22Rv1 (cell line): Measurements from ENCODE around the gene IGF1.

Experiments used
- CTCF ChIP-seq: fragments of 450-650 bp; IDR thresholded peaks from 2 replicates; pipeline ENCODE4 v1.5.1; 2017; ENCODE audit warnings: mild to moderate bottlenecking
- ZFX ChIP-seq: fragments of 450-650 bp; IDR thresholded peaks from 2 replicates; pipeline ENCODE4 v1.6.1; 2017; ENCODE audit warnings: antibody characterized with exemption, borderline replicate concordance

GRCh38 chr12:102430661-102431060 lies 49.7 kb downstream of the IGF1 start:
- TF ChIP-seq CTCF, result no peak
- no peak for TF ChIP-seq ZFX
